ENCODE data around the gene TOGARAM2. TPM values are rescaled to one million over a fixed set of nuclear protein-coding genes. Genes with fewer than 3 reads are reported as not detected.

TOGARAM2 gene
- total and polyA plus RNA-seq, 2 of the 13 experiments (the other 11 are each of a cell fraction or from before 2014, with no cell fraction given) = under 0.01 to 0.05 TPM

- TF ChIP-seq PATZ1 (CRISPR knock-in tag; IDR thresholded peaks at IDR 0.05) = no peak
- no peak for TF ChIP-seq HNRNPUL1 (IDR thresholded peaks at IDR 0.05; ENCODE audit: low read depth, low read length)
- no peak for TF ChIP-seq ZNF180 (CRISPR knock-in tag; IDR thresholded peaks at IDR 0.05; ENCODE audit: borderline replicate concordance, low read depth)
Measured at GRCh38 chr2:29050591-29050990, 69.5 kb downstream of the TOGARAM2 start.

GRCh38 chr2:29051730-29052129 is 70.6 kb downstream of the TOGARAM2 start:
- Histone ChIP-seq H3K9ac (ENCODE audit: insufficient read depth, low read depth, low read length) (no peak overlapping the region), H3K27ac (ENCODE audit: extremely low read length, insufficient read depth, low read length) (no peak overlapping the region), H3K4me2 (ENCODE audit: low read depth, low read length) (no peak overlapping the region), H3K79me2 (ENCODE audit: insufficient read depth, low read length) (no peaks in the 10 kb centered on the region), H3K36me3 (replicated peaks in 1 of 2; ENCODE audit: control insufficient read depth in 1 of 2, insufficient read depth in 2 of 2, low read length in 2 of 2) (no peaks in the 10 kb centered on the region), H3K27me3 (ENCODE audit: control insufficient read depth in 1 of 2, insufficient read depth in 2 of 2, low read length in 2 of 2) (peaks cover 3 to 49% of the 10 kb centered on the region in 2 experiments; a peak in 3 of 5 replicates), H3K4me1 (ENCODE audit: insufficient read depth, low read length) (no peaks in the 10 kb centered on the region), H3K9me3 (ENCODE audit: low read length) (no peaks in the 10 kb centered on the region), H2AFZ (ENCODE audit: low read length) (no peak overlapping the region), H3K4me3 (replicated peaks in 1 of 3; ENCODE audit: insufficient read depth in 1 of 3, low read depth in 2 of 3, low read length in 3 of 3) (no peak overlapping the region), H4K20me1 (ENCODE audit: insufficient read depth, low read length) (no peaks in the 10 kb centered on the region)
- ATAC-seq = no peak
- intact Hi-C loops (cut with micrococcal nuclease; ENCODE audit: unreplicated experiment) (no loop called here), in situ Hi-C loops (cut with HindIII; ENCODE audit: extremely low pct_ligation_motif_present, low pct_unique_long_range_greater_than_20kb) (no loop called here)
- 70% methylated on average over 6 of the region's 12 CpGs for WGBS (ENCODE audit: low lambda C conversion rate)
- POLR2A ChIA-PET = no interaction called here
- FAIRE-seq = no peak
- BruUV-seq (replicated peaks) = no TSS peak
- no peak for DNase-seq (ENCODE audit: low spot score)
- TF ChIP-seq GMEB2 (CRISPR knock-in tag; IDR thresholded peaks at IDR 0.05; ENCODE audit: low read depth) (no peak), SMC3 (IDR thresholded peaks at IDR 0.05; ENCODE audit: low read length) (no peak), ZBTB49 (CRISPR knock-in tag; IDR thresholded peaks at IDR 0.05; ENCODE audit: borderline replicate concordance) (no peak), IKZF5 (CRISPR knock-in tag; IDR thresholded peaks at IDR 0.05) (no peak)
- CTCF ChIA-PET (ENCODE audit: low intra/inter-chr PET ratio, low total read pairs) = no interaction called here

More at GRCh38 chr2:29050591-29050990, 69.5 kb downstream of the TOGARAM2 start:
- H3K9ac ChIP-seq (ENCODE audit: insufficient read depth, low read depth, low read length) = no peak overlapping the region
- no TSS peak for BruUV-seq (replicated peaks)
- DNase-seq (ENCODE audit: low spot score) = no peak
- H2AFZ ChIP-seq (ENCODE audit: low read length) = no peak overlapping the region
- no peak for ATAC-seq
- intact Hi-C loops (cut with micrococcal nuclease; ENCODE audit: unreplicated experiment) (no loop called here), in situ Hi-C loops (cut with HindIII; ENCODE audit: extremely low pct_ligation_motif_present, low pct_unique_long_range_greater_than_20kb) (no loop called here)
- FAIRE-seq = no peak
- no peaks in the 10 kb centered on the region for H3K36me3 ChIP-seq (replicated peaks in 1 of 2; ENCODE audit: control insufficient read depth in 1 of 2, insufficient read depth in 2 of 2, low read length in 2 of 2)
- H4K20me1 ChIP-seq (ENCODE audit: insufficient read depth, low read length) = no peaks in the 10 kb centered on the region
- H3K27me3 ChIP-seq (ENCODE audit: control insufficient read depth in 1 of 2, insufficient read depth in 2 of 2, low read length in 2 of 2) = peaks cover 3 to 58% of the 10 kb centered on the region in 2 experiments; a peak in 3 of 5 replicates
- H3K79me2 ChIP-seq (ENCODE audit: insufficient read depth, low read length) = no peaks in the 10 kb centered on the region
- no peaks in the 10 kb centered on the region for H3K9me3 ChIP-seq (ENCODE audit: low read length)
- POLR2A ChIA-PET = no interaction called here
- no peak overlapping the region for H3K27ac ChIP-seq (ENCODE audit: extremely low read length, insufficient read depth, low read length)
- WGBS (ENCODE audit: low lambda C conversion rate) = 23% methylated on average over 8 of the region's 8 CpGs
- H3K4me1 ChIP-seq (ENCODE audit: insufficient read depth, low read length) = no peaks in the 10 kb centered on the region
- no peak overlapping the region for H3K4me2 ChIP-seq (ENCODE audit: low read depth, low read length)
- CTCF ChIA-PET (ENCODE audit: low intra/inter-chr PET ratio, low total read pairs) = no interaction called here
- no peak overlapping the region for H3K4me3 ChIP-seq (replicated peaks in 1 of 3; ENCODE audit: insufficient read depth in 1 of 3, low read depth in 2 of 3, low read length in 3 of 3)

Data from HepG2 (cell line).